Activated T-helper 9 cell treated with anti-CD3 and anti-CD28 coated beads, Interleukin-2, amount 50 U/mL, for 16 hours (primary cell): ENCODE measurements around the gene TNNT2.

Source experiments
- DNase-seq: peaks from one replicate; pipeline ENCODE4 v3.0.0-alpha.2; 2020; ENCODE audit warnings: low read depth

TNNT2 gene

GRCh38 chr1:201377611-201378092 lies at the start of gene TNNT2:
Gene TNNT2, minus strand, starts transcription at chr1:201377680. Its CDS starts 4,426 bp downstream, at chr1:201373254.
- DNase-seq, result no peak

GRCh38 chr1:201426479-201427310 lies 49.2 kb upstream of the TNNT2 start:
- DNase-seq, result no peak

GRCh38 chr1:201424146-201424545 lies 46.7 kb upstream of the TNNT2 start:
- DNase-seq, result no peak

GRCh38 chr1:201423655-201424054 lies 46.2 kb upstream of the TNNT2 start:
- DNase-seq, result no peak

GRCh38 chr1:201422436-201423030 lies 45.1 kb upstream of the TNNT2 start:
- DNase-seq, result no peak

- DNase-seq, result no peak
Measured at GRCh38 chr1:201422026-201422425, 44.5 kb upstream of the TNNT2 start.

GRCh38 chr1:201421041-201421440 lies 43.6 kb upstream of the TNNT2 start:
- no peak for DNase-seq

- no peak for DNase-seq
Measured at GRCh38 chr1:201420608-201421002, 43.1 kb upstream of the TNNT2 start.

- no peak for DNase-seq
Measured at GRCh38 chr1:201419746-201420607, 42.5 kb upstream of the TNNT2 start.

GRCh38 chr1:201419256-201419655 lies 41.8 kb upstream of the TNNT2 start:
- DNase-seq, result no peak

- no peak for DNase-seq
Measured at GRCh38 chr1:201418461-201418860, 41.0 kb upstream of the TNNT2 start.

GRCh38 chr1:201414051-201414738 lies 36.7 kb upstream of the TNNT2 start:
- DNase-seq, result no peak

GRCh38 chr1:201411292-201411691 lies 33.8 kb upstream of the TNNT2 start:
- DNase-seq, result no peak

GRCh38 chr1:201409440-201409839 lies 32.0 kb upstream of the TNNT2 start:
- DNase-seq, result no peak

- no peak for DNase-seq
Measured at GRCh38 chr1:201408834-201409200, 31.3 kb upstream of the TNNT2 start.

GRCh38 chr1:201408176-201408833 lies 30.8 kb upstream of the TNNT2 start:
- peak; percentile 43 for DNase-seq

- no peak for DNase-seq
Measured at GRCh38 chr1:201406831-201407406, 29.4 kb upstream of the TNNT2 start.

GRCh38 chr1:201405484-201405831 lies 28.0 kb upstream of the TNNT2 start:
- no peak for DNase-seq

- no peak for DNase-seq
Measured at GRCh38 chr1:201404722-201405483, 27.4 kb upstream of the TNNT2 start.

- DNase-seq, result no peak
Measured at GRCh38 chr1:201404055-201404454, 26.6 kb upstream of the TNNT2 start.
